WTC11 (cell line): Measurements from ENCODE around the gene FAM221B. TPM values are rescaled to one million over a fixed set of nuclear protein-coding genes. Genes with fewer than 3 reads are reported as not detected.

ENCODE experiments used
- ATAC-seq: fragments of 200-7000 bp; cut with Tn5 transposase; 2 replicates; pipeline ENCODE4 v1.10.0; 2021; ENCODE audit warnings: mild to moderate bottlenecking, moderate library complexity
- CTCF ChIA-PET: fragments of 300-600 bp; sonication (Branson Sonifier 250); formaldehyde crosslinking; loops from one replicate; lab custom pipeline; 2021; ENCODE audit warnings: antibody characterized with exemption; lab: Charles Lee
- POLR2A ChIA-PET: fragments of 350-600 bp; sonication (Branson Sonifier 250); formaldehyde crosslinking; loops from one replicate; lab custom pipeline; 2021; ENCODE audit warnings: antibody characterized with exemption; lab: Charles Lee
- DNase-seq: peaks from one replicate; pipeline ENCODE4 v3.0.0; 2021; ENCODE audit warnings: low spot score
- H3K27ac Mint-ChIP-seq: 2 replicates; pipeline ENCODE4 v1.8.0; 2021; ENCODE audit warnings: mixed read lengths
- H3K27me3 Mint-ChIP-seq: 2 replicates; pipeline ENCODE4 v1.8.0; 2021; ENCODE audit warnings: low read depth, mild to moderate bottlenecking, moderate library complexity, mixed read lengths
- H3K36me3 Mint-ChIP-seq: 2 replicates; pipeline ENCODE4 v1.8.0; 2021; ENCODE audit warnings: mixed read lengths
- H3K4me1 Mint-ChIP-seq: 2 replicates; pipeline ENCODE4 v1.8.0; 2022; ENCODE audit warnings: mixed read lengths
- H3K4me3 Mint-ChIP-seq: 2 replicates; pipeline ENCODE4 v1.8.0; 2021; ENCODE audit warnings: mild to moderate bottlenecking, moderate library complexity, mixed read lengths
- H3K9me3 Mint-ChIP-seq: 2 replicates; pipeline ENCODE4 v1.8.0; 2021; ENCODE audit warnings: mixed read lengths
- CREB1 ChIP-seq: sonication (generic); formaldehyde crosslinking; IDR thresholded peaks from 2 replicates; pipeline ENCODE4 v1.8.0; 2023; ENCODE audit warnings: mild to moderate bottlenecking, missing genetic modification reagents
- CREM ChIP-seq: sonication (generic); formaldehyde crosslinking; IDR thresholded peaks from 2 replicates; pipeline ENCODE4 v1.8.1; 2022; ENCODE audit warnings: mild to moderate bottlenecking, missing genetic modification reagents, moderate library complexity
- E2F1 ChIP-seq: sonication (generic); formaldehyde crosslinking; IDR thresholded peaks from 2 replicates; pipeline ENCODE4 v1.8.0; 2022; ENCODE audit warnings: mild to moderate bottlenecking, missing genetic modification reagents
- ESRRA ChIP-seq: sonication (generic); formaldehyde crosslinking; IDR thresholded peaks from 2 replicates; pipeline ENCODE4 v1.8.1; 2022; ENCODE audit warnings: mild to moderate bottlenecking, missing genetic modification reagents, borderline replicate concordance
- RORB ChIP-seq: fragments of 250-450 bp; sonication (Bioruptor Pico); IDR thresholded peaks from 2 replicates; pipeline ENCODE4 v1.9.0; 2021; ENCODE audit warnings: mild to moderate bottlenecking
- STAT6 ChIP-seq: sonication (generic); formaldehyde crosslinking; conservative IDR thresholded peaks from 2 replicates; pipeline ENCODE4 v1.8.1; 2023; ENCODE audit warnings: mild to moderate bottlenecking, low read depth, missing genetic modification reagents, moderate library complexity
- TCF7 ChIP-seq: sonication (generic); formaldehyde crosslinking; IDR thresholded peaks from 2 replicates; pipeline ENCODE4 v1.8.0; 2022; ENCODE audit warnings: mild to moderate bottlenecking, low read depth, missing genetic modification reagents, moderate library complexity
- ZBTB43 ChIP-seq: sonication (generic); formaldehyde crosslinking; IDR thresholded peaks from 2 replicates; pipeline ENCODE4 v1.8.1; 2023; ENCODE audit warnings: mild to moderate bottlenecking, missing genetic modification reagents
- ZNF396 ChIP-seq: fragments of 250-450 bp; sonication (Bioruptor Pico); IDR thresholded peaks from 2 replicates; pipeline ENCODE4 v1.8.0; 2021; ENCODE audit warnings: mild to moderate bottlenecking, moderate library complexity, borderline replicate concordance
- ZNF532 ChIP-seq: fragments of 250-450 bp; sonication (Bioruptor Pico); IDR thresholded peaks from 2 replicates; pipeline ENCODE4 v1.9.0; 2021; ENCODE audit warnings: mild to moderate bottlenecking, borderline replicate concordance
- total RNA-seq: library from RNA; stranded (reverse); gene quantifications from 3 replicates; pipeline ENCODE4 v1.2.3, GENCODE V29; 2021
- TF ChIP-seq, protein P1 (sequence below): sonication (generic); formaldehyde crosslinking; IDR thresholded peaks from 2 replicates; pipeline ENCODE4 v1.8.0; 2022; ENCODE audit warnings: mild to moderate bottlenecking, missing genetic modification reagents
- TF ChIP-seq, protein P2 (sequence below): sonication (generic); formaldehyde crosslinking; IDR thresholded peaks from 2 replicates; pipeline ENCODE4 v1.8.1; 2023; ENCODE audit warnings: mild to moderate bottlenecking, missing genetic modification reagents

FAM221B gene
- total RNA-seq, 1 experiment from 2014 or later = 0.11 TPM

DNA sequence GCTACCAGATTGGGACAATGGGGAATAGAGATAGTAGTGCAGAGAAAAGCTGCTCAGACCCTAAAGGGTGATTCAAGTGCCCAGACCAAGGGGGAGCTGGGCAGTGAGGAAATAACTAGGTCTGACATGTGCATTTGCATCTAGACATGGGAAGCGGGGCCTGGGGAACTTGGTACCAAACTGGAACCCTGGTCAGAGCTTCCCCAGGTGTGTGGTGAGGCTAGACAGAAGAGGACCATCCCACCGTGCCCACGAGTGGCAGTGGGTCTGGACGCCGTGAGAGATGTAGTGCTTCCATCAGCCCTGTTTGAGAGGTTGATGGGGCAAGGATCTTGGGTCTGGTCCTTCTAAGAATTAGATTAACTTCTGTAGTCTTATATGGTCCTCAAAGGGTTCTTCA is 8.1 kb upstream of the FAM221B start:
- DNase-seq = no peak
- Mint-ChIP-seq H3K4me1 (peaks cover 24% of the 10 kb centered on the region), H3K4me3 (no peak overlapping the region), H3K27me3 (peaks cover 25% of the 10 kb centered on the region), H3K9me3 (no peaks in the 10 kb centered on the region), H3K27ac (no peak overlapping the region), H3K36me3 (no peaks in the 10 kb centered on the region)
- ChIA-PET POLR2A (interaction anchor here (0.6 kb wide), 1 partner anchor 816 kb away, joined by 3 read pairs; no protein-coding TSS in a partner anchor), CTCF (interaction anchor here (1.7 to 5.2 kb wide), 8 partner anchors 10 to 47 kb away, joined by 5 to 72 read pairs (median 32); partner anchors contain the start of genes HINT2 and SPAG8)
- no peak for TF ChIP-seq STAT6 (CRISPR knock-in tag)
- no peak for TF ChIP-seq ZNF396 (CRISPR knock-in tag)
- TF ChIP-seq TCF7 (CRISPR knock-in tag) = no peak
- no peak for TF ChIP-seq ESRRA (CRISPR knock-in tag)
- TF ChIP-seq, protein P1, sequence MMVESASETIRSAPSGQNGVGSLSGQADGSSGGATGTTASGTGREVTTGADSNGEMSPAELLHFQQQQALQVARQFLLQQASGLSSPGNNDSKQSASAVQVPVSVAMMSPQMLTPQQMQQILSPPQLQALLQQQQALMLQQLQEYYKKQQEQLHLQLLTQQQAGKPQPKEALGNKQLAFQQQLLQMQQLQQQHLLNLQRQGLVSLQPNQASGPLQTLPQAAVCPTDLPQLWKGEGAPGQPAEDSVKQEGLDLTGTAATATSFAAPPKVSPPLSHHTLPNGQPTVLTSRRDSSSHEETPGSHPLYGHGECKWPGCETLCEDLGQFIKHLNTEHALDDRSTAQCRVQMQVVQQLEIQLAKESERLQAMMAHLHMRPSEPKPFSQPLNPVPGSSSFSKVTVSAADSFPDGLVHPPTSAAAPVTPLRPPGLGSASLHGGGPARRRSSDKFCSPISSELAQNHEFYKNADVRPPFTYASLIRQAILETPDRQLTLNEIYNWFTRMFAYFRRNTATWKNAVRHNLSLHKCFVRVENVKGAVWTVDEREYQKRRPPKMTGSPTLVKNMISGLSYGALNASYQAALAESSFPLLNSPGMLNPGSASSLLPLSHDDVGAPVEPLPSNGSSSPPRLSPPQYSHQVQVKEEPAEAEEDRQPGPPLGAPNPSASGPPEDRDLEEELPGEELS (CRISPR knock-in tag) = no peak
- no peak for TF ChIP-seq CREB1 (CRISPR knock-in tag)
- no peak for TF ChIP-seq ZNF532 (CRISPR knock-in tag)
- TF ChIP-seq, protein P2, sequence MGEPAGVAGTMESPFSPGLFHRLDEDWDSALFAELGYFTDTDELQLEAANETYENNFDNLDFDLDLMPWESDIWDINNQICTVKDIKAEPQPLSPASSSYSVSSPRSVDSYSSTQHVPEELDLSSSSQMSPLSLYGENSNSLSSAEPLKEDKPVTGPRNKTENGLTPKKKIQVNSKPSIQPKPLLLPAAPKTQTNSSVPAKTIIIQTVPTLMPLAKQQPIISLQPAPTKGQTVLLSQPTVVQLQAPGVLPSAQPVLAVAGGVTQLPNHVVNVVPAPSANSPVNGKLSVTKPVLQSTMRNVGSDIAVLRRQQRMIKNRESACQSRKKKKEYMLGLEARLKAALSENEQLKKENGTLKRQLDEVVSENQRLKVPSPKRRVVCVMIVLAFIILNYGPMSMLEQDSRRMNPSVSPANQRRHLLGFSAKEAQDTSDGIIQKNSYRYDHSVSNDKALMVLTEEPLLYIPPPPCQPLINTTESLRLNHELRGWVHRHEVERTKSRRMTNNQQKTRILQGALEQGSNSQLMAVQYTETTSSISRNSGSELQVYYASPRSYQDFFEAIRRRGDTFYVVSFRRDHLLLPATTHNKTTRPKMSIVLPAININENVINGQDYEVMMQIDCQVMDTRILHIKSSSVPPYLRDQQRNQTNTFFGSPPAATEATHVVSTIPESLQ = no peak
- no peak for TF ChIP-seq RORB (CRISPR knock-in tag)
- TF ChIP-seq CREM = no peak
- no peak for TF ChIP-seq E2F1 (CRISPR knock-in tag)
- TF ChIP-seq ZBTB43 (CRISPR knock-in tag) = no peak
- no peak for ATAC-seq
